HepG2 (cell line): ENCODE data around the gene EMILIN3. TPM values are rescaled to one million over a fixed set of nuclear protein-coding genes. Genes with fewer than 3 reads are reported as not detected.

Experiments
- CEBPB ChIP-seq: IDR thresholded peaks from 2 replicates; pipeline ENCODE4 v1.6.1; 2011; ENCODE audit warnings: low read depth, low read length, improper control_type of control experiment, borderline replicate concordance
- EHMT2 ChIP-seq: fragments of 200-600 bp; sonication (generic); IDR thresholded peaks from 2 replicates; pipeline ENCODE4 v1.7.0; 2017; ENCODE audit warnings: antibody characterized with exemption, low read depth, low read length, borderline replicate concordance
- FOSL1 ChIP-seq: sonication (generic); formaldehyde crosslinking; IDR thresholded peaks from 2 replicates; pipeline ENCODE4 v1.9.0; 2021; ENCODE audit warnings: missing genetic modification reagents, borderline replicate concordance
- FOXO1 ChIP-seq: sonication (generic); formaldehyde crosslinking; IDR thresholded peaks from 2 replicates; pipeline ENCODE4 v1.4.0; 2020; ENCODE audit warnings: missing genetic modification reagents
- GABPB1 ChIP-seq: IDR thresholded peaks from 2 replicates; pipeline ENCODE4 v1.6.1; 2016; ENCODE audit warnings: mild to moderate bottlenecking, missing genetic modification reagents, moderate library complexity, missing compliant biosample characterization
- KAT8 ChIP-seq: IDR thresholded peaks from 2 replicates; pipeline ENCODE4 v1.6.1; 2016; ENCODE audit warnings: missing genetic modification reagents, missing compliant biosample characterization
- KDM1A ChIP-seq: IDR thresholded peaks from 2 replicates; pipeline ENCODE4 v1.6.1; 2016; ENCODE audit warnings: missing compliant biosample characterization
- KDM5B ChIP-seq: sonication (generic); formaldehyde crosslinking; IDR thresholded peaks from 2 replicates; pipeline ENCODE4 v1.4.0; 2020; ENCODE audit warnings: missing genetic modification reagents, mild to moderate bottlenecking, borderline replicate concordance
- PHF5A ChIP-seq: IDR thresholded peaks from one replicate; pipeline ENCODE4 v1.6.1; 2018; ENCODE audit warnings: low read depth, missing genetic modification reagents; ENCODE audit not compliant: unreplicated experiment
- PTBP1 ChIP-seq: fragments of 200-400 bp; formaldehyde crosslinking; IDR thresholded peaks from 2 replicates; pipeline ENCODE4 v1.6.1; 2018; ENCODE audit warnings: low read length, low read depth; ENCODE audit not compliant: poor library complexity, severe bottlenecking
- RARG ChIP-seq: sonication (generic); formaldehyde crosslinking; IDR thresholded peaks from 2 replicates; pipeline ENCODE4 v1.4.0; 2020; ENCODE audit warnings: low read depth, mild to moderate bottlenecking, missing genetic modification reagents
- RXRA ChIP-seq: sonication (generic); formaldehyde crosslinking; IDR thresholded peaks from 2 replicates; pipeline ENCODE4 v1.5.1; 2020; ENCODE audit warnings: missing genetic modification reagents
- TSC22D2 ChIP-seq: sonication (generic); formaldehyde crosslinking; IDR thresholded peaks from 2 replicates; pipeline ENCODE4 v1.5.1; 2020; ENCODE audit warnings: missing genetic modification reagents, mild to moderate bottlenecking, borderline replicate concordance
- ZC3H4 ChIP-seq: sonication (generic); formaldehyde crosslinking; IDR thresholded peaks from 2 replicates; pipeline ENCODE4 v1.4.0; 2020; ENCODE audit warnings: missing genetic modification reagents, borderline replicate concordance
- ZFP36L1 ChIP-seq: sonication (generic); formaldehyde crosslinking; IDR thresholded peaks from 2 replicates; pipeline ENCODE4 v1.8.0; 2022; ENCODE audit warnings: mild to moderate bottlenecking, missing genetic modification reagents, moderate library complexity
- ZMYM2 ChIP-seq: sonication (generic); formaldehyde crosslinking; IDR thresholded peaks from 2 replicates; pipeline ENCODE4 v1.8.0; 2022; ENCODE audit warnings: mild to moderate bottlenecking, missing genetic modification reagents
- ZNF672 ChIP-seq: sonication (generic); formaldehyde crosslinking; IDR thresholded peaks from 2 replicates; pipeline ENCODE4 v1.8.1; 2022; ENCODE audit warnings: missing genetic modification reagents
- ZNF761 ChIP-seq: sonication (generic); formaldehyde crosslinking; conservative IDR thresholded peaks from 2 replicates; pipeline ENCODE4 v1.4.0; 2020; ENCODE audit warnings: mild to moderate bottlenecking, missing genetic modification reagents
- ZNF790 ChIP-seq: sonication (generic); formaldehyde crosslinking; IDR thresholded peaks from 2 replicates; pipeline ENCODE4 v1.8.0; 2022; ENCODE audit warnings: missing genetic modification reagents, mild to moderate bottlenecking, borderline replicate concordance
- ZNF850 ChIP-seq: sonication (generic); formaldehyde crosslinking; conservative IDR thresholded peaks from 2 replicates; pipeline ENCODE4 v1.9.0; 2021; ENCODE audit warnings: mild to moderate bottlenecking, missing genetic modification reagents
- polyA plus RNA-seq, 8 experiments: library from polyadenylated mRNA; depleted of rRNA in 3 of 8; stranded (reverse) in 7 of 8; unstranded in 1 of 8; fragments of >200 nt; fragmentation: Illumina TruSeq in 4 of 8; extraction: Trizol in 4 of 8; gene quantifications; 2 replicates each; pipeline versions ENCODE4 v1.2.1 to v1.2.3, GENCODE V29; 2011 to 2016; ENCODE audit warnings: low read depth in 4 of 8, missing spikeins in 1 of 8, mixed read lengths in 1 of 8; ENCODE audit not compliant: insufficient read depth in 1 of 8
- total RNA-seq, 5 experiments: library from RNA; depleted of rRNA; stranded (reverse); fragments of >200 nt; fragmentation: Illumina TruSeq; extraction: Trizol; gene quantifications; 2 replicates each; pipeline ENCODE4 v1.2.3, GENCODE V29; 2016; ENCODE audit warnings: low read depth in 1 of 5
- TF ChIP-seq, protein P1 (sequence below): sonication (generic); formaldehyde crosslinking; IDR thresholded peaks from 2 replicates; pipeline ENCODE4 v1.5.1; 2020; ENCODE audit warnings: mild to moderate bottlenecking, missing genetic modification reagents, moderate library complexity
- TF ChIP-seq, protein P2 (sequence below): sonication (generic); formaldehyde crosslinking; IDR thresholded peaks from 2 replicates; pipeline ENCODE4 v1.8.0; 2022; ENCODE audit warnings: missing genetic modification reagents, low read depth, mild to moderate bottlenecking, borderline replicate concordance
- TF ChIP-seq, protein P3 (sequence below): sonication (generic); formaldehyde crosslinking; IDR thresholded peaks from 2 replicates; pipeline ENCODE4 v1.4.0; 2020; ENCODE audit warnings: low read depth, mild to moderate bottlenecking, missing genetic modification reagents
- TF ChIP-seq, protein P4 (sequence below): sonication (generic); formaldehyde crosslinking; conservative IDR thresholded peaks from 2 replicates; pipeline ENCODE4 v1.8.0; 2022; ENCODE audit warnings: low read depth, missing genetic modification reagents

The EMILIN3 gene
- total and polyA plus RNA-seq, 2 of the 13 experiments (the other 11 are each of a cell fraction or from before 2014, with no cell fraction given), result 0.25 to 0.29 TPM

DNA sequence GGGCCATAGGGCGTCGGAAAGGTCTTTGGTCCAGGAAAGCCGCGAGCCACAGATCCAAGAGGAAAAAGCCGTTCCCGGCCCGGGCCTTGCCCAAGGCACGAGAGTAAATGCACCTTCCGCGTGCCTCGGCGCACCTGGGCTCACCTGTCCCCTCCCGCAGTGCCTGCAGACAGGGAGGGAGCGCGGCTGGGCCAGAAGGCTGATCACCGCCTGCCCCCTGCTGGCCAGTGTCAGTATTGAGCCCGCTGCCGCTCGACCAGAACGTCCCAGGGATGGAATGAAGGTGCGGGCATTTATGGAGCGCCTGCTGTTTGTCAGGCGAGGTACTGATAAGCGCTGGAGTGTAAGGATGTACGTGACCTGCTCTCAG, 26.7 kb downstream of the EMILIN3 start (continued):
- TF ChIP-seq, protein P1, sequence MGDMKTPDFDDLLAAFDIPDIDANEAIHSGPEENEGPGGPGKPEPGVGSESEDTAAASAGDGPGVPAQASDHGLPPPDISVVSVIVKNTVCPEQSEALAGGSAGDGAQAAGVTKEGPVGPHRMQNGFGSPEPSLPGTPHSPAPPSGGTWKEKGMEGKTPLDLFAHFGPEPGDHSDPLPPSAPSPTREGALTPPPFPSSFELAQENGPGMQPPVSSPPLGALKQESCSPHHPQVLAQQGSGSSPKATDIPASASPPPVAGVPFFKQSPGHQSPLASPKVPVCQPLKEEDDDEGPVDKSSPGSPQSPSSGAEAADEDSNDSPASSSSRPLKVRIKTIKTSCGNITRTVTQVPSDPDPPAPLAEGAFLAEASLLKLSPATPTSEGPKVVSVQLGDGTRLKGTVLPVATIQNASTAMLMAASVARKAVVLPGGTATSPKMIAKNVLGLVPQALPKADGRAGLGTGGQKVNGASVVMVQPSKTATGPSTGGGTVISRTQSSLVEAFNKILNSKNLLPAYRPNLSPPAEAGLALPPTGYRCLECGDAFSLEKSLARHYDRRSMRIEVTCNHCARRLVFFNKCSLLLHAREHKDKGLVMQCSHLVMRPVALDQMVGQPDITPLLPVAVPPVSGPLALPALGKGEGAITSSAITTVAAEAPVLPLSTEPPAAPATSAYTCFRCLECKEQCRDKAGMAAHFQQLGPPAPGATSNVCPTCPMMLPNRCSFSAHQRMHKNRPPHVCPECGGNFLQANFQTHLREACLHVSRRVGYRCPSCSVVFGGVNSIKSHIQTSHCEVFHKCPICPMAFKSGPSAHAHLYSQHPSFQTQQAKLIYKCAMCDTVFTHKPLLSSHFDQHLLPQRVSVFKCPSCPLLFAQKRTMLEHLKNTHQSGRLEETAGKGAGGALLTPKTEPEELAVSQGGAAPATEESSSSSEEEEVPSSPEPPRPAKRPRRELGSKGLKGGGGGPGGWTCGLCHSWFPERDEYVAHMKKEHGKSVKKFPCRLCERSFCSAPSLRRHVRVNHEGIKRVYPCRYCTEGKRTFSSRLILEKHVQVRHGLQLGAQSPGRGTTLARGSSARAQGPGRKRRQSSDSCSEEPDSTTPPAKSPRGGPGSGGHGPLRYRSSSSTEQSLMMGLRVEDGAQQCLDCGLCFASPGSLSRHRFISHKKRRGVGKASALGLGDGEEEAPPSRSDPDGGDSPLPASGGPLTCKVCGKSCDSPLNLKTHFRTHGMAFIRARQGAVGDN (CRISPR knock-in tag), result peak; percentile 73
- peak; percentile 76 for TF ChIP-seq RXRA
- TF ChIP-seq ZMYM2 (CRISPR knock-in tag), result peak; percentile 97
- TF ChIP-seq, protein P2, sequence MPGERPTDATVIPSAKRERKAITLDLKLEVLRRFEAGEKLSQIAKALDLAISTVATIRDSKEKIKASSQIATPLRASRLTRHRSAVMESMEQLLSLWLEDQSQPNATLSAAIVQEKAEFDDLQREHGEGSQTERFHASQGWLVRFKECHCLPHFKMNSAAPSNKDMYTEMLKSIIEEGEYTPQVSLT (CRISPR knock-in tag), result no peak
- TF ChIP-seq, protein P3, sequence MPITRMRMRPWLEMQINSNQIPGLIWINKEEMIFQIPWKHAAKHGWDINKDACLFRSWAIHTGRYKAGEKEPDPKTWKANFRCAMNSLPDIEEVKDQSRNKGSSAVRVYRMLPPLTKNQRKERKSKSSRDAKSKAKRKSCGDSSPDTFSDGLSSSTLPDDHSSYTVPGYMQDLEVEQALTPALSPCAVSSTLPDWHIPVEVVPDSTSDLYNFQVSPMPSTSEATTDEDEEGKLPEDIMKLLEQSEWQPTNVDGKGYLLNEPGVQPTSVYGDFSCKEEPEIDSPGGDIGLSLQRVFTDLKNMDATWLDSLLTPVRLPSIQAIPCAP (CRISPR knock-in tag), result no peak
- 0 out of 2 replicates have a peak, but pooled peaks have one; percentile 21 for TF ChIP-seq ZFP36L1 (CRISPR knock-in tag)
- TF ChIP-seq EHMT2, result no peak
- no peak for TF ChIP-seq ZNF761 (CRISPR knock-in tag)
- no peak for TF ChIP-seq ZNF672 (CRISPR knock-in tag)
- TF ChIP-seq ZC3H4, result no peak
- peak; percentile 45; the same call in 1 of the 2 replicates for TF ChIP-seq KAT8 (CRISPR knock-in tag)
- 0 out of 2 replicates have a peak, but pooled peaks have one; percentile 34 for TF ChIP-seq TSC22D2 (CRISPR knock-in tag)
- TF ChIP-seq GABPB1 (CRISPR knock-in tag), result peak; percentile 67
- no peak for TF ChIP-seq PTBP1
- peak; percentile 91 for TF ChIP-seq KDM1A
- TF ChIP-seq FOSL1 (CRISPR knock-in tag), result no peak
- TF ChIP-seq CEBPB, result no peak
- TF ChIP-seq RARG (CRISPR knock-in tag), result no peak
- TF ChIP-seq FOXO1 (CRISPR knock-in tag), result no peak; the same call in 1 of the 2 replicates
- TF ChIP-seq KDM5B (CRISPR knock-in tag), result peak; percentile 82
- TF ChIP-seq ZNF850 (CRISPR knock-in tag), result no peak
- TF ChIP-seq ZNF790 (CRISPR knock-in tag), result no peak
- TF ChIP-seq, protein P4, sequence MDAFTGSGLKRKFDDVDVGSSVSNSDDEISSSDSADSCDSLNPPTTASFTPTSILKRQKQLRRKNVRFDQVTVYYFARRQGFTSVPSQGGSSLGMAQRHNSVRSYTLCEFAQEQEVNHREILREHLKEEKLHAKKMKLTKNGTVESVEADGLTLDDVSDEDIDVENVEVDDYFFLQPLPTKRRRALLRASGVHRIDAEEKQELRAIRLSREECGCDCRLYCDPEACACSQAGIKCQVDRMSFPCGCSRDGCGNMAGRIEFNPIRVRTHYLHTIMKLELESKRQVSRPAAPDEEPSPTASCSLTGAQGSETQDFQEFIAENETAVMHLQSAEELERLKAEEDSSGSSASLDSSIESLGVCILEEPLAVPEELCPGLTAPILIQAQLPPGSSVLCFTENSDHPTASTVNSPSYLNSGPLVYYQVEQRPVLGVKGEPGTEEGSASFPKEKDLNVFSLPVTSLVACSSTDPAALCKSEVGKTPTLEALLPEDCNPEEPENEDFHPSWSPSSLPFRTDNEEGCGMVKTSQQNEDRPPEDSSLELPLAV, result no peak
- TF ChIP-seq PHF5A (CRISPR knock-in tag), result no peak
